T-cell (primary cell): ENCODE results near the gene APBA3. TPM values are rescaled to one million over a fixed set of nuclear protein-coding genes. Genes with fewer than 3 reads are reported as not detected.

Source experiments
- ATAC-seq, 4 experiments: fragments of 200-7000 bp in 3 of 4; fragments of 150-1000 bp in 1 of 4; cut with Tn5 transposase; replicated peaks in 1 of 4; 1 replicate in 3 of 4; 2 replicates in 1 of 4; pipeline ENCODE4 v1.10.0; 2021; ENCODE audit warnings: moderate library complexity in 3 of 4, mild to moderate bottlenecking in 2 of 4, moderate number of reproducible peaks in 1 of 4
- CTCF ChIA-PET, 2 donors: fragments of 300-600 bp; sonication (Branson Sonifier 250); formaldehyde crosslinking; loops; one replicate each; lab custom pipeline; 2022; ENCODE audit warnings: antibody characterized with exemption in 2 of 2; lab: Charles Lee
- POLR2A ChIA-PET, 2 donors: fragments of 300-600 bp; sonication (Branson Sonifier 250); formaldehyde crosslinking; loops; one replicate each; lab custom pipeline; 2022; ENCODE audit warnings: antibody characterized with exemption in 2 of 2; lab: Charles Lee
- DNase-seq, 35 experiments: peaks; one replicate each; pipeline versions ENCODE4 v3.0.0 to v3.0.0-alpha.2; 2013 to 2023
- H3K27ac ChIP-seq: one replicate; pipeline ENCODE4 v1.5.1; 2013; ENCODE audit warnings: low read length
- H3K27me3 ChIP-seq, 2 experiments: replicated peaks in 1 of 2; 1 replicate in 1 of 2; 2 replicates in 1 of 2; pipeline versions ENCODE4 v1.6.1 to v1.7.0; 2013; ENCODE audit warnings: low read length in 1 of 2, mixed read lengths in 1 of 2; ENCODE audit not compliant: control insufficient read depth in 2 of 2, insufficient read depth in 2 of 2; ENCODE audit errors: extremely low read depth in 1 of 2
- H3K36me3 ChIP-seq, 2 donors: 1 replicate in 1 of 2; 2 replicates in 1 of 2; pipeline versions ENCODE4 v1.6.1 to v1.7.0; 2013; ENCODE audit warnings: low read length in 1 of 2; ENCODE audit not compliant: control insufficient read depth in 2 of 2, insufficient read depth in 1 of 2; ENCODE audit errors: extremely low read depth in 1 of 2
- H3K4me1 ChIP-seq, 2 experiments: 1 replicate in 1 of 2; 2 replicates in 1 of 2; pipeline versions ENCODE4 v1.6.1 to v1.7.0; 2013; ENCODE audit warnings: low read length in 2 of 2, mixed read lengths in 1 of 2; ENCODE audit not compliant: insufficient read depth in 2 of 2, control insufficient read depth in 1 of 2; ENCODE audit errors: extremely low read depth in 1 of 2
- H3K4me3 ChIP-seq, 2 donors: 1 replicate in 1 of 2; 2 replicates in 1 of 2; pipeline versions ENCODE4 v1.5.1 to v1.7.0; 2013; ENCODE audit warnings: mild to moderate bottlenecking in 2 of 2, low read length in 1 of 2, moderate library complexity in 1 of 2; ENCODE audit not compliant: control insufficient read depth in 1 of 2; ENCODE audit errors: extremely low read depth in 1 of 2
- H3K9me3 ChIP-seq: 2 replicates; pipeline ENCODE4 v1.7.0; 2013
- H3K27ac Mint-ChIP-seq, 2 donors: one replicate each; pipeline ENCODE4 v1.8.0; 2020 to 2021; ENCODE audit warnings: mild to moderate bottlenecking in 2 of 2, mixed read lengths in 2 of 2
- H3K27me3 Mint-ChIP-seq, 2 donors: one replicate each; pipeline ENCODE4 v1.8.0; 2021 to 2022; ENCODE audit warnings: mixed read lengths in 2 of 2
- H3K36me3 Mint-ChIP-seq: one replicate; pipeline ENCODE4 v1.8.0; 2021; ENCODE audit warnings: mixed read lengths
- H3K4me1 Mint-ChIP-seq, 3 donors: one replicate each; pipeline ENCODE4 v1.8.0; 2020 to 2022; ENCODE audit warnings: mixed read lengths in 3 of 3, mild to moderate bottlenecking in 1 of 3
- H3K4me3 Mint-ChIP-seq, 3 donors: one replicate each; pipeline ENCODE4 v1.8.0; 2020 to 2022; ENCODE audit warnings: mild to moderate bottlenecking in 3 of 3, mixed read lengths in 3 of 3, moderate library complexity in 3 of 3
- H3K9me3 Mint-ChIP-seq, 3 donors: one replicate each; pipeline ENCODE4 v1.8.0; 2020 to 2022; ENCODE audit warnings: mixed read lengths in 3 of 3
- WGBS: methylation state at CpG from one replicate; pipeline ENCODE4 v1.1.5; 2013; ENCODE audit warnings: missing lambda C conversion rate; ENCODE audit not compliant: insufficient coverage; 5-methylcytosine and 5-hydroxymethylcytosine counted together
- total RNA-seq, 35 experiments: library from RNA in 6 of 35; stranded (reverse) in 6 of 35; fragments of 120-200 nt in 1 of 35; gene quantifications; one replicate each; pipeline versions ENCODE4 v1.2.1 to v1.2.4 and lab custom pipeline; 2013 to 2026

The APBA3 gene
- total RNA-seq, 5 donors from 2014 or later (not counting 1 experiment from before 2014, with no cell fraction given), result 57.3 to 99.0 (median 78.2) TPM

DNA sequence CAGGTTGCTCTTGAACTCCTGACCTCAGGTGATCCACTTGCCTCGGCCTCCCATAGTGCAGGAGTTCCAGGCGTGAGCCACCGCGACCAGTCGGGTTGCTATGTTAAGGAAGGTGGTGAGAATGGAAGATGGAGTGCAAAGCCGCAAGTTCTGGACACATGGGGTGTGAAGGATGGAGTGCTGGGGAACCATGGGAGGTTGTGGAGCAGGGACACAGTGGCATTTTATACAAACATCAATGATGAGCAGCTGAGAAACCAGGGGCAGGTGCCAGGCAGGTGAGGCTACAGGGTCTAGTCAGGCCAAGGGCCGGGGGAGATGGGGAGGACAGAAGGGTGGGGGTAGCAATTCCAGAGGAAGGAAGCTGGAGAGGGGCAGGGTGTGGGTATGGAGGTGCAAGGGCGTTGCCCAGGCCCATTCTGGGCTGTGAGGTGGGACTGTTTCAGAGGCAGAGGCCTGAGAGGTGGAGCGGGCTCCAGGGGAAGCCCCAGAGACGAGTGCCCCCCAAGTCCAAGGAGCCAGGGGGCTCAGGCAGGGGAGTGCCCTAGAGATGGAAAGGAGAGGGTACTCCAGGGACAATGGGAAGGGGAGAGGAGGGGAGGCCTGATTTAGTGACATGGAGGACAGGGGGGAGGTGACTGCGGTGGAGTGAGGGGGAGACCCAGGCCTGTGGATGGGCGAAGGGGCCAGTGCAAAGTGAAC is 12.5 kb upstream of the APBA3 start:
- ChIA-PET CTCF (no interaction called here), POLR2A (interaction anchor here in 1 of 2 donors (0.6 kb wide), 1 partner anchor 19 kb away, joined by 4 read pairs; no protein-coding TSS in a partner anchor)
- no peak for ATAC-seq
- Mint-ChIP-seq H3K27me3 (no peaks in the 10 kb centered on the region), H3K4me1 (peaks cover 0 to 7% (median 2%) of the 10 kb centered on the region in 3 donors), H3K27ac (no peak overlapping the region), H3K36me3 (peaks cover 6% of the 10 kb centered on the region), H3K4me3 (no peak overlapping the region), H3K9me3 (no peaks in the 10 kb centered on the region)
- WGBS, result 82% methylated on average over 12 of the region's 12 CpGs
- Histone ChIP-seq H3K27me3 (no peaks in the 10 kb centered on the region), H3K9me3 (no peaks in the 10 kb centered on the region), H3K36me3 (peaks cover 4 to 5% of the 10 kb centered on the region in 2 donors), H3K4me1 (no peaks in the 10 kb centered on the region), H3K27ac (no peak overlapping the region), H3K4me3 (no peak overlapping the region)
- DNase-seq, result no peak

DNA sequence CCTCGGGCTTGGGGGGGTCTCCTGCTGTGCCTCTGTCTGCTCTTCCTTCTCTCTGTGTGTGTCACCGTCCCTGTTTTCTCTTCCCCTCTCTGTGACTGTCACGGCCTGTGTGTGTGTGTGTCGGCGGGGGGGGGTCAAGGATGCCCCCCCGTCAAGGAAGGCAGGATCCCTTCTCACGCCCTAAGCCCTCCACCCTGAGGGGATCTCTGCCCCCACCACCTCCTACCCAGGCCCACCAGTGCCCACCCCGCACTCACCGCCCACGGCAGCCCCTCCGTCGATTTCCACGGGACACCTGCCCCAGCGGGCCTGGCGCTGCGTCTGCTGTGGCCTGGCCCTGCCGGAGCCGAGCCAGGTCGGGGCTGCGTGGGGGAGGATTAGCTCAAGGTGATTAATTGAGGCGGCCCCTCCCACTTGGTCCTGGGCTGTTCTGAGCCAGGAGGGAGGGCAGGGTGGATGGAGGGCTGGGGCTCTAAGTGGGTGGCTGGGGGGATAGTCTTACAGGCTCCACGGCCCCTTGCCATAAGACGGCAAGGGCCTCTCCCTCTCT is 10.5 kb upstream of the APBA3 start, which contains the start of gene RAX2:
Gene RAX2 (minus strand): TSS at position 323 of the 550 bp plus-strand sequence. CDS start 486 bp downstream, outside the sequence.
- no peaks in the 10 kb centered on the region for H3K27me3 ChIP-seq
- H3K27ac ChIP-seq, result no peak within 1 kb of the TSS
- POLR2A ChIA-PET, result interaction anchor here in 1 of 2 donors (0.5 kb wide), 1 partner anchor 23 kb away, joined by 5 read pairs; no protein-coding TSS in a partner anchor
- CTCF ChIA-PET, result no interaction called here
- H3K4me1 ChIP-seq, result peaks cover 0 to 3% of the 10 kb centered on the region in 2 experiments
- no peak for ATAC-seq
- H3K4me3 ChIP-seq, result no peak within 1 kb of the TSS
- peaks cover 2 to 7% (median 3%) of the 10 kb centered on the region in 3 donors for H3K4me1 Mint-ChIP-seq
- H3K36me3 ChIP-seq, result peaks cover 12 to 23% of the 10 kb centered on the region in 2 donors
- no peak within 1 kb of the TSS for H3K4me3 Mint-ChIP-seq
- no peak within 1 kb of the TSS for H3K27ac Mint-ChIP-seq
- no peak for DNase-seq
- H3K9me3 Mint-ChIP-seq, result no peaks in the 10 kb centered on the region
- no peaks in the 10 kb centered on the region for H3K9me3 ChIP-seq
- 67% methylated on average over 5 of the region's 23 CpGs for WGBS
- no peaks in the 10 kb centered on the region for H3K27me3 Mint-ChIP-seq
- H3K36me3 Mint-ChIP-seq, result peaks cover 9% of the 10 kb centered on the region

GRCh38 chr19:3771000-3771905 is 9.8 kb upstream of the APBA3 start:
- H3K36me3 Mint-ChIP-seq, result peaks cover 15% of the 10 kb centered on the region
- H3K4me3 ChIP-seq, result no peak overlapping the region
- ChIA-PET POLR2A (interaction anchor here in 1 of 2 donors (0.5 kb wide), 1 partner anchor 24 kb away, joined by 5 read pairs; no protein-coding TSS in a partner anchor), CTCF (no interaction called here)
- WGBS, result 91% methylated on average over 18 of the region's 35 CpGs
- H3K4me1 ChIP-seq, result peaks cover 0 to 10% of the 10 kb centered on the region in 2 experiments
- H3K4me3 Mint-ChIP-seq, result no peak overlapping the region
- no peak overlapping the region for H3K27ac Mint-ChIP-seq
- no peaks in the 10 kb centered on the region for H3K27me3 ChIP-seq
- H3K36me3 ChIP-seq, result peaks cover 12 to 31% of the 10 kb centered on the region in 2 donors
- ATAC-seq (no peak), DNase-seq (no peak)
- H3K4me1 Mint-ChIP-seq, result peaks cover 7 to 13% (median 10%) of the 10 kb centered on the region in 3 donors
- H3K9me3 ChIP-seq, result no peaks in the 10 kb centered on the region
- H3K27me3 Mint-ChIP-seq, result no peaks in the 10 kb centered on the region
- H3K9me3 Mint-ChIP-seq, result no peaks in the 10 kb centered on the region
- no peak overlapping the region for H3K27ac ChIP-seq

DNA sequence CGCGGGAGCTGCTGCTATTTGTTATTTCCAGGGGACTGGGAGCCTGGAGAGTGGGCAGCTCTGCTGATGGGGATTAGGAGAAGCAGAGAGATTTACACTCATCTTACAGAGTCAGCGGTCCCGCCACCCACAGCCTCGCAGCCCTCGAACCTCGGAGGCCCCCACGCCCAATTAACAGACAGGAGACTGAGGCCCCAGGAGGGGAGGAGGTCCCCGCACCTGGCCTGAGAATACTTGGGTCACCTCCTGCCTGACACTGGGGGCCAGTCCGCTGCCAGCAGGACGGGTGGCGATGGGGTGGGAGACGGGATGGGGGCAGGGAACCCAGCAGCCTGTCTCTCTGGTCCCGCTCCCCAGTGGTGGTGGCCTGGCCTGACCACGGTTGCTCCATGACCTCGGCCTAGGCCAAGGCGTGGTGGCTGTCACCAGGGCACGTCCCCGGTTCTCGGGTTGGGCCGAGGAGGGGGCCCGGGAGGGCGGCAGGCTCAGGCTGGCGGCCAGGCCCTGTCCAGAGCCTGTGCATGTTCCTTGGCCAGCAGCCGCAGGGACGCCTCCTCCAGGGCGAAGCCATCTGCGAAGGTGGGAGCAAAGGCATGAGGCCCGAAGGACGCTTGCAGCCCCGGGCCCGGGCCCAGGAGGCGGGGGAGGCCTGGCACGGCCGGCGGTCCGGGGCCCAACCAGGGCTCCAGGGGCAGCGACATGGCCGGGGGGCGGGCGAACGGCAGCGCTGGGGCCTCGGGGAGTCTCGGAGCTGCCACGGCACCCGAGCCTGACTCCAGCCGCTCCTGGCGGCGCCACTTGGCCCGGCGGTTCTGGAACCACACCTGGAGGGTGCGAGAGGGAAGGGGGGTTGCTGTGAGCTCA is 8.9 kb upstream of the APBA3 start:
- peaks cover 12 to 36% of the 10 kb centered on the region in 2 donors for H3K36me3 ChIP-seq
- peaks cover 0 to 14% of the 10 kb centered on the region in 2 experiments for H3K4me1 ChIP-seq
- POLR2A ChIA-PET, result interaction anchor here in 1 of 2 donors (0.5 kb wide), 1 partner anchor 1534 kb away, joined by 7 read pairs; the partner anchor contains the start of gene PLEKHJ1
- Mint-ChIP-seq H3K27me3 (no peaks in the 10 kb centered on the region), H3K36me3 (peaks cover 16% of the 10 kb centered on the region), H3K9me3 (no peaks in the 10 kb centered on the region), H3K4me3 (no peak overlapping the region), H3K4me1 (peaks cover 9 to 17% (median 12%) of the 10 kb centered on the region in 3 donors), H3K27ac (no peak overlapping the region)
- H3K27ac ChIP-seq, result no peak overlapping the region
- no peaks in the 10 kb centered on the region for H3K9me3 ChIP-seq
- H3K27me3 ChIP-seq, result no peaks in the 10 kb centered on the region
- CTCF ChIA-PET, result no interaction called here
- ATAC-seq, result peak in 1 of 4 experiments; percentile 14
- H3K4me3 ChIP-seq, result no peak overlapping the region
- DNase-seq, result no peak
- 93% methylated on average over 40 of the region's 53 CpGs for WGBS

- Histone ChIP-seq H3K36me3 (peaks cover 12 to 42% of the 10 kb centered on the region in 2 donors), H3K9me3 (no peaks in the 10 kb centered on the region), H3K4me1 (peaks cover 0 to 19% of the 10 kb centered on the region in 2 experiments), H3K27ac (no peak overlapping the region), H3K27me3 (no peaks in the 10 kb centered on the region), H3K4me3 (no peak overlapping the region)
- Mint-ChIP-seq H3K27ac (no peak overlapping the region), H3K9me3 (no peaks in the 10 kb centered on the region), H3K4me1 (peaks cover 9 to 15% (median 12%) of the 10 kb centered on the region in 3 donors), H3K27me3 (no peaks in the 10 kb centered on the region), H3K4me3 (no peak overlapping the region), H3K36me3 (peaks cover 16% of the 10 kb centered on the region)
- 94% methylated on average over 16 of the region's 17 CpGs for WGBS
- ChIA-PET POLR2A (interaction anchor here in 1 of 2 donors (0.5 to 0.6 kb wide), 2 partner anchors 165 to 1533 kb away, joined by 3 to 7 read pairs; partner anchors contain the start of gene PLEKHJ1), CTCF (no interaction called here)
- ATAC-seq, result no peak
- DNase-seq, result no peak
Observed at GRCh38 chr19:3769494-3769893, 8.0 kb upstream of the APBA3 start.
